HG03060 (cell line): ENCODE data around the gene FCHSD2.
"Not testable (repeated sequence)": the region's sequence is repeated elsewhere in the genome, so short reads cannot be mapped to it uniquely, and the experiment has no call there.

ENCODE experiments used
- ATAC-seq: cut with Tn5 transposase; IDR thresholded peaks from one replicate; pipeline ENCODE4 v1.9.1; 2021; ENCODE audit warnings: low read depth, moderate number of reproducible peaks; ENCODE audit not compliant: unreplicated experiment

The FCHSD2 gene

GRCh38 chr11:72947229-72947628, 194.9 kb downstream of the FCHSD2 start:
- no peak for ATAC-seq

- ATAC-seq = no peak
Observed at GRCh38 chr11:72943664-72944063, 198.5 kb downstream of the FCHSD2 start.

- ATAC-seq = no peak
Observed at GRCh38 chr11:72940417-72940816, 201.7 kb downstream of the FCHSD2 start.

GRCh38 chr11:72939031-72939430, 203.1 kb downstream of the FCHSD2 start:
- no peak for ATAC-seq

GRCh38 chr11:72937439-72937838, 204.7 kb downstream of the FCHSD2 start:
- no peak for ATAC-seq

- no peak for ATAC-seq
Observed at GRCh38 chr11:72935700-72936099, 206.4 kb downstream of the FCHSD2 start.

GRCh38 chr11:72932132-72932570, 210.0 kb downstream of the FCHSD2 start:
- ATAC-seq = no peak

- no peak for ATAC-seq
Observed at GRCh38 chr11:72930008-72930407, 212.1 kb downstream of the FCHSD2 start.

GRCh38 chr11:72929256-72929655, 212.9 kb downstream of the FCHSD2 start:
- no peak for ATAC-seq

- ATAC-seq = no peak
Observed at GRCh38 chr11:72927380-72927779, 214.7 kb downstream of the FCHSD2 start.

GRCh38 chr11:72926076-72926475, 216.0 kb downstream of the FCHSD2 start:
- ATAC-seq = no peak

- no peak for ATAC-seq
Observed at GRCh38 chr11:72925656-72926055, 216.5 kb downstream of the FCHSD2 start.

GRCh38 chr11:72924568-72925190, 217.4 kb downstream of the FCHSD2 start:
- ATAC-seq = no peak

- ATAC-seq = no peak
Observed at GRCh38 chr11:72921028-72921716, 220.9 kb downstream of the FCHSD2 start.

GRCh38 chr11:72920001-72920400, 222.1 kb downstream of the FCHSD2 start:
- ATAC-seq = no peak

- ATAC-seq = no peak
Observed at GRCh38 chr11:72918851-72919250, 223.3 kb downstream of the FCHSD2 start.

- ATAC-seq = no peak
Observed at GRCh38 chr11:72912253-72912652, 229.9 kb downstream of the FCHSD2 start.

GRCh38 chr11:72909558-72910388, 232.3 kb downstream of the FCHSD2 start:
- not testable (repeated sequence) for ATAC-seq

GRCh38 chr11:72908032-72908676, 234.0 kb downstream of the FCHSD2 start:
- ATAC-seq = no peak

- ATAC-seq = no peak
Observed at GRCh38 chr11:72904016-72904415, 238.1 kb downstream of the FCHSD2 start.

GRCh38 chr11:72901374-72901773, 240.7 kb downstream of the FCHSD2 start:
- no peak for ATAC-seq
